ENCODE measurements around the gene SPINK1. TPM values are rescaled to one million over a fixed set of nuclear protein-coding genes. Genes with fewer than 3 reads are reported as not detected.

The SPINK1 gene
- total and polyA plus RNA-seq, 2 donors from 2014 or later, result 2.2 to 234 TPM

DNA sequence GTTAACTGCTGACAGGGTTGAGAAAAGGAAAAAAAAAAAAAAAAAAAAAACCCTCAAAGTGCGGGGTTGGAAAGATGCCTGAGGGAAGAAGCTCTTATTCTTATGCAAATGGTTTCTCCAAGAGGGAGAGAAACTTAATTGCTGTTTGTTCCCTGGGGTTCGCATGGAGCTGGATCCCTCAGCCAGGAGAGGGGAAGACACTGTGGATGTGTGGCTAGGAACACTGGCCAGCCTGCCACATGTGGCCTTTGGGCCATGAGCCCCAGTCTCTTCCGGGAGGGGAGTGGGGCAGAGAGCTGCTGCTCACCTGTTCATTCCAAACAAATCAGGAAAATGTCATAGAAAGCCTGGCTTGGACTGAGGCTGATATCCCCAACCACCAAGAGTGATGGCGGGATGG, 37.6 kb upstream of the SPINK1 start:
- no peak overlapping the region for H3K27ac ChIP-seq (ENCODE audit: low read depth in 2 of 2, low read length in 2 of 2)
- H3K27me3 ChIP-seq (ENCODE audit: control insufficient read depth, insufficient read depth, low read length), result no peaks in the 10 kb centered on the region
- H3K36me3 ChIP-seq (ENCODE audit: control insufficient read depth in 2 of 3, insufficient read depth in 3 of 3, low read length in 3 of 3), result no peaks in the 10 kb centered on the region
- no peaks in the 10 kb centered on the region for H3K4me1 ChIP-seq (ENCODE audit: control insufficient read depth in 2 of 3, insufficient read depth in 2 of 3, low read depth in 1 of 3, low read length in 3 of 3)
- TF ChIP-seq, protein P1, sequence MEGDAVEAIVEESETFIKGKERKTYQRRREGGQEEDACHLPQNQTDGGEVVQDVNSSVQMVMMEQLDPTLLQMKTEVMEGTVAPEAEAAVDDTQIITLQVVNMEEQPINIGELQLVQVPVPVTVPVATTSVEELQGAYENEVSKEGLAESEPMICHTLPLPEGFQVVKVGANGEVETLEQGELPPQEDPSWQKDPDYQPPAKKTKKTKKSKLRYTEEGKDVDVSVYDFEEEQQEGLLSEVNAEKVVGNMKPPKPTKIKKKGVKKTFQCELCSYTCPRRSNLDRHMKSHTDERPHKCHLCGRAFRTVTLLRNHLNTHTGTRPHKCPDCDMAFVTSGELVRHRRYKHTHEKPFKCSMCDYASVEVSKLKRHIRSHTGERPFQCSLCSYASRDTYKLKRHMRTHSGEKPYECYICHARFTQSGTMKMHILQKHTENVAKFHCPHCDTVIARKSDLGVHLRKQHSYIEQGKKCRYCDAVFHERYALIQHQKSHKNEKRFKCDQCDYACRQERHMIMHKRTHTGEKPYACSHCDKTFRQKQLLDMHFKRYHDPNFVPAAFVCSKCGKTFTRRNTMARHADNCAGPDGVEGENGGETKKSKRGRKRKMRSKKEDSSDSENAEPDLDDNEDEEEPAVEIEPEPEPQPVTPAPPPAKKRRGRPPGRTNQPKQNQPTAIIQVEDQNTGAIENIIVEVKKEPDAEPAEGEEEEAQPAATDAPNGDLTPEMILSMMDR (IDR thresholded peaks at IDR 0.05; ENCODE audit: borderline replicate concordance, extremely low read depth, insufficient read depth), result no peak
- no peak for FAIRE-seq
- no peak for DNase-seq
- intact Hi-C loops (cut with DNase I), result no loop called here
- no peak overlapping the region for H3K4me3 ChIP-seq (ENCODE audit: low read length in 3 of 3)
- H3K9ac ChIP-seq (ENCODE audit: low read length in 3 of 3), result no peak overlapping the region
- no peaks in the 10 kb centered on the region for H3K9me3 ChIP-seq (ENCODE audit: control insufficient read depth in 2 of 3, insufficient read depth in 1 of 3, low read length in 3 of 3)

DNA sequence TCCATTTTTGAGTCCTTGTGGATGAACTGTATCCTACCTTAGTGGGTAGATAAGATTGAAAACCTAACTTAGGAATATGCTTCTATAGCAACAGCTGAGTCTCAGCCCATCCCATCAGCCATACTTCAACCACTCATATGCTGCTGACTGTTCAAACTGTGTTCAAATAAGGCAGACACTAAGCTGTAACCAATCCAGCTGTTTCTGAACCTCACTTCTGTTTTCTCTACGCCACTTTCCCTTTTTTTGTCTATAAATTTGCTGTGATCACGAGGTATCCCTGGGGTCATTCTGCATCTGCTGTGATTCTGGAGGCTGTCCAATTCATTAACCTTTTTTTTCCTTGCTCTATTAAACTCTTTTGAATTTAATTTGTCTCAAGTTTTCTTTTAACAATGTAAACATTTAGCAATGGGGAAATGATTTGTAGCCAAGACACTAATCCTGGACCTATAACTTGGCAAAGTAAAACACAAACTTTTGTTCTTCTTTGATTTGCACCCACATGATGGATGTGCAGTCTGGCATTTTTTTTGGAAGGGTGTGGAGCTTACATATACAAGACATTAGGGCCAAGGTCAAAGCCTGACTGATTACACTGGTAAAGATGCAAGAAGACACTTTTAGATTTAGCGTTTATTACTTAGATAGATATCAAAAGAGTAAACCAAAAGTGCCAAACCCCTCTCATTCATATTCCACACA, 32.1 kb upstream of the SPINK1 start:
- TF ChIP-seq, protein P1 (IDR thresholded peaks at IDR 0.05; ENCODE audit: borderline replicate concordance, extremely low read depth, insufficient read depth), result no peak
- FAIRE-seq (no peak), DNase-seq (peak in 2 of 5 donors; percentile 17 to 61)
- Histone ChIP-seq H3K36me3 (ENCODE audit: control insufficient read depth in 2 of 3, insufficient read depth in 3 of 3, low read length in 3 of 3) (no peaks in the 10 kb centered on the region), H3K9me3 (ENCODE audit: control insufficient read depth in 2 of 3, insufficient read depth in 1 of 3, low read length in 3 of 3) (no peaks in the 10 kb centered on the region), H3K27me3 (ENCODE audit: control insufficient read depth, insufficient read depth, low read length) (no peaks in the 10 kb centered on the region), H3K27ac (ENCODE audit: low read depth in 2 of 2, low read length in 2 of 2) (no peak overlapping the region), H3K4me3 (ENCODE audit: low read length in 3 of 3) (no peak overlapping the region), H3K4me1 (ENCODE audit: control insufficient read depth in 2 of 3, insufficient read depth in 2 of 3, low read depth in 1 of 3, low read length in 3 of 3) (peaks cover 0 to 4% (median 0%) of the 10 kb centered on the region in 3 donors), H3K9ac (ENCODE audit: low read length in 3 of 3) (no peak overlapping the region)
- intact Hi-C loops (cut with DNase I), result no loop called here

DNA sequence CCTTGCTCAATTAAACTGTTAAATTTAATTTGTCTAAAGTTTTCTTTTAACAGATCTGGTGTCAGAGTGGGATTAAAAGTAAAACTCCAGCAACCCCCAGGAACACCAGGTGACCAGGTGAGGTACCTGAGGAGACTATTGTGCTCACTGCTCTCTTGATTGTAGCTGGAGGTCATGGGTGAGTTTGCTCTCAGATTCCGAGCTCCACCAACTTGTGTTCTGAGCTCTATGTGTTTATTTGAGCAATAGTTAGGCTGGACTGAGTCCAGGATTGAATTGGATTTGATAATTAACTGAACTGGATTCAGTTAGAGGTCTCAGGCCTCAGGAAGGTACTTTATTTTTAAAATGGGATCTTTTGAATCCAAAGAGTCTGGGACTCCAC, 29.2 kb upstream of the SPINK1 start:
- intact Hi-C loops (cut with DNase I), result no loop called here
- FAIRE-seq, result no peak
- TF ChIP-seq, protein P1 (IDR thresholded peaks at IDR 0.05; ENCODE audit: borderline replicate concordance, extremely low read depth, insufficient read depth), result no peak

More for the DNA sequence above, 29.2 kb upstream of the SPINK1 start:
- Histone ChIP-seq H3K9ac (ENCODE audit: low read length in 3 of 3) (no peak overlapping the region), H3K9me3 (ENCODE audit: control insufficient read depth in 2 of 3, insufficient read depth in 1 of 3, low read length in 3 of 3) (no peaks in the 10 kb centered on the region), H3K36me3 (ENCODE audit: control insufficient read depth in 2 of 3, insufficient read depth in 3 of 3, low read length in 3 of 3) (no peaks in the 10 kb centered on the region), H3K27me3 (ENCODE audit: control insufficient read depth, insufficient read depth, low read length) (no peaks in the 10 kb centered on the region), H3K27ac (ENCODE audit: low read depth in 2 of 2, low read length in 2 of 2) (no peak overlapping the region), H3K4me1 (ENCODE audit: control insufficient read depth in 2 of 3, insufficient read depth in 2 of 3, low read depth in 1 of 3, low read length in 3 of 3) (peaks cover 0 to 4% (median 0%) of the 10 kb centered on the region in 3 donors), H3K4me3 (ENCODE audit: low read length in 3 of 3) (no peak overlapping the region)
- DNase-seq, result no peak

Measured in kidney (tissue), 14 donors.